Right renal cortex interstitium (tissue), 3 donors: Measurements from ENCODE around the gene SLC7A6OS. TPM values are rescaled to one million over a fixed set of nuclear protein-coding genes. Genes with fewer than 3 reads are reported as not detected.
"Not testable (repeated sequence)": the region's sequence is repeated elsewhere in the genome, so short reads cannot be mapped to it uniquely, and the experiment has no call there.

Experiments
- DNase-seq, 3 donors: peaks; one replicate each; pipeline ENCODE4 v3.0.0-alpha.2; 2013; ENCODE audit warnings: low read depth in 3 of 3, low spot score in 2 of 3
- polyA plus RNA-seq, 3 donors: library from polyadenylated mRNA; unstranded; fragments of 120-200 nt; gene quantifications; one replicate each; pipeline ENCODE4 v1.2.1, GENCODE V29; 2013; ENCODE audit not compliant: insufficient read length in 3 of 3

SLC7A6OS gene
- polyA plus RNA-seq, 3 donors = 21.1 to 23.9 (median 21.4) TPM

- no peak for DNase-seq
Observed at GRCh38 chr16:68299571-68300453, 10.9 kb downstream of the SLC7A6OS start.

GRCh38 chr16:68298907-68299561 lies 11.7 kb downstream of the SLC7A6OS start:
- no peak for DNase-seq

GRCh38 chr16:68298312-68298711 lies 12.4 kb downstream of the SLC7A6OS start:
- no peak for DNase-seq

GRCh38 chr16:68297908-68298307 lies 12.8 kb downstream of the SLC7A6OS start:
- no peak for DNase-seq

GRCh38 chr16:68296693-68297092 lies 14.1 kb downstream of the SLC7A6OS start:
- DNase-seq = no peak

- DNase-seq = no peak
Observed at GRCh38 chr16:68296291-68296690, 14.5 kb downstream of the SLC7A6OS start.

GRCh38 chr16:68292425-68292824 lies 18.3 kb downstream of the SLC7A6OS start:
- no peak for DNase-seq

GRCh38 chr16:68291227-68291626 lies 19.5 kb downstream of the SLC7A6OS start:
- DNase-seq = no peak

- no peak for DNase-seq
Observed at GRCh38 chr16:68290450-68290849, 20.3 kb downstream of the SLC7A6OS start.

- DNase-seq = no peak
Observed at GRCh38 chr16:68289621-68290329, 21.0 kb downstream of the SLC7A6OS start.

- DNase-seq = no peak
Observed at GRCh38 chr16:68289202-68289601, 21.5 kb downstream of the SLC7A6OS start.

- not testable (repeated sequence) for DNase-seq
Observed at GRCh38 chr16:68288796-68289195, 21.9 kb downstream of the SLC7A6OS start.

GRCh38 chr16:68288252-68288650 lies 22.5 kb downstream of the SLC7A6OS start:
- no peak for DNase-seq

GRCh38 chr16:68287276-68288251 lies 23.2 kb downstream of the SLC7A6OS start:
- no peak for DNase-seq

GRCh38 chr16:68286153-68287074 lies 24.3 kb downstream of the SLC7A6OS start:
- no peak for DNase-seq

- no peak for DNase-seq
Observed at GRCh38 chr16:68285683-68286082, 25.1 kb downstream of the SLC7A6OS start.

GRCh38 chr16:68284847-68285246 lies 25.9 kb downstream of the SLC7A6OS start:
- no peak for DNase-seq

GRCh38 chr16:68283801-68284598 lies 26.7 kb downstream of the SLC7A6OS start:
- DNase-seq = no peak
